B cell (primary cell): Measurements from ENCODE around the gene FOXN3. TPM values are rescaled to one million over a fixed set of nuclear protein-coding genes. Genes with fewer than 3 reads are reported as not detected.

ENCODE experiments used
- ATAC-seq: fragments of 200-7000 bp; cut with Tn5 transposase; one replicate; pipeline ENCODE4 v1.10.0; 2021; ENCODE audit warnings: low read depth, mild to moderate bottlenecking, moderate number of reproducible peaks, moderate library complexity
- CTCF ChIA-PET: fragments of 350-600 bp; sonication (Branson Sonifier 250); formaldehyde crosslinking; loops from one replicate; lab custom pipeline; 2021; ENCODE audit warnings: antibody characterized with exemption, inconsistent platforms; lab: Charles Lee
- POLR2A ChIA-PET: fragments of 350-600 bp; sonication (Branson Sonifier 250); formaldehyde crosslinking; loops from one replicate; lab custom pipeline; 2021; ENCODE audit warnings: antibody characterized with exemption; lab: Charles Lee
- DNase-seq: peaks from one replicate; pipeline ENCODE4 v3.0.0; 2013
- H2AFZ ChIP-seq: 2 replicates; pipeline ENCODE4 v1.6.1; 2012; ENCODE audit warnings: mild to moderate bottlenecking, low read depth, low read length; ENCODE audit not compliant: insufficient read depth, poor library complexity, severe bottlenecking
- H3K27ac ChIP-seq, 2 donors: 1 replicate in 1 of 2; 2 replicates in 1 of 2; pipeline ENCODE4 v1.5.1; 2012 to 2013; ENCODE audit warnings: low read length in 2 of 2, mild to moderate bottlenecking in 2 of 2, moderate library complexity in 1 of 2
- H3K27me3 ChIP-seq, 4 experiments: fragments of 200-600 bp in 1 of 4; sonication (generic) in 1 of 4; replicated peaks in 1 of 4; 1 replicate in 2 of 4; 2 replicates in 2 of 4; pipeline versions ENCODE4 v1.6.1 to v1.7.0; 2013 to 2016; ENCODE audit warnings: low read length in 3 of 4, mild to moderate bottlenecking in 2 of 4, mixed read lengths in 1 of 4, moderate library complexity in 1 of 4; ENCODE audit not compliant: insufficient read depth in 4 of 4, control insufficient read depth in 3 of 4; ENCODE audit errors: control extremely low read depth in 1 of 4
- H3K36me3 ChIP-seq, 2 experiments: replicated peaks in 1 of 2; 1 replicate in 1 of 2; 2 replicates in 1 of 2; pipeline versions ENCODE4 v1.6.1 to v1.7.1; 2013; ENCODE audit warnings: low read length in 1 of 2; ENCODE audit not compliant: insufficient read depth in 2 of 2, control insufficient read depth in 1 of 2; ENCODE audit errors: control extremely low read depth in 1 of 2, extremely low read depth in 1 of 2
- H3K4me1 ChIP-seq, 2 donors: fragments of 200-600 bp in 1 of 2; sonication (generic) in 1 of 2; 1 replicate in 1 of 2; 2 replicates in 1 of 2; pipeline versions ENCODE4 v1.5.1 to v1.6.1; 2013 to 2017; ENCODE audit warnings: low read length in 2 of 2; ENCODE audit not compliant: control insufficient read depth in 2 of 2, insufficient read depth in 2 of 2
- H3K4me2 ChIP-seq: replicated peaks from 2 replicates; pipeline ENCODE3; 2012; ENCODE audit warnings: mild to moderate bottlenecking, low read depth, low read length; ENCODE audit not compliant: poor library complexity, severe bottlenecking
- H3K4me3 ChIP-seq, 5 experiments: fragments of 200-600 bp in 1 of 5; sonication (generic) in 1 of 5; 1 replicate in 3 of 5; 2 replicates in 2 of 5; pipeline versions ENCODE4 v1.5.1 to v1.7.0; 2011 to 2016; ENCODE audit warnings: low read length in 4 of 5, mild to moderate bottlenecking in 4 of 5, low read depth in 2 of 5, control low read depth in 1 of 5, moderate library complexity in 1 of 5; ENCODE audit not compliant: insufficient read depth in 1 of 5; ENCODE audit errors: control extremely low read depth in 1 of 5, extremely low read depth in 1 of 5
- H3K79me2 ChIP-seq: fragments of 200-600 bp; sonication (generic); one replicate; pipeline ENCODE4 v1.6.0; 2016; ENCODE audit warnings: low read length; ENCODE audit not compliant: control insufficient read depth, insufficient read depth
- H3K9ac ChIP-seq: fragments of 200-600 bp; sonication (generic); 2 replicates; pipeline ENCODE4 v1.6.1; 2017; ENCODE audit warnings: mild to moderate bottlenecking, low read length, moderate library complexity
- H3K9me3 ChIP-seq, 3 donors: one replicate each; pipeline versions ENCODE4 v1.6.1 to v1.7.1; 2013; ENCODE audit warnings: low read length in 2 of 3; ENCODE audit not compliant: control insufficient read depth in 2 of 3, insufficient read depth in 1 of 3; ENCODE audit errors: control extremely low read depth in 1 of 3
- H4K20me1 ChIP-seq: 2 replicates; pipeline ENCODE4 v1.6.0; 2012; ENCODE audit warnings: mild to moderate bottlenecking, low read length; ENCODE audit not compliant: insufficient read depth, control insufficient read depth, poor library complexity, severe bottlenecking
- H3K27ac Mint-ChIP-seq: one replicate; pipeline ENCODE4 v1.8.0; 2021; ENCODE audit warnings: mixed read lengths
- H3K27me3 Mint-ChIP-seq: one replicate; pipeline ENCODE4 v1.8.0; 2021; ENCODE audit warnings: mixed read lengths
- H3K4me1 Mint-ChIP-seq: one replicate; pipeline ENCODE4 v1.8.0; 2021; ENCODE audit warnings: mixed read lengths
- H3K4me3 Mint-ChIP-seq: one replicate; pipeline ENCODE4 v1.8.0; 2021; ENCODE audit warnings: mixed read lengths
- H3K9me3 Mint-ChIP-seq: one replicate; pipeline ENCODE4 v1.8.0; 2022; ENCODE audit warnings: mixed read lengths; ENCODE audit not compliant: insufficient read depth
- EZH2 ChIP-seq: IDR thresholded peaks from 2 replicates; pipeline ENCODE4 v1.6.1; 2012; ENCODE audit warnings: borderline replicate concordance, low read depth, mild to moderate bottlenecking, moderate library complexity, low read length; ENCODE audit not compliant: insufficient read depth, poor library complexity, severe bottlenecking
- WGBS: methylation state at CpG from one replicate; pipeline ENCODE4 v1.1.5; 2013; ENCODE audit warnings: missing lambda C conversion rate; ENCODE audit not compliant: insufficient coverage; 5-methylcytosine and 5-hydroxymethylcytosine counted together
- intact Hi-C: fragments of 100-400 bp; cut with micrococcal nuclease; formaldehyde crosslinking; loops from one replicate; pipeline ENCODE4 v1.10.0; 2022
- polyA plus RNA-seq: library from polyadenylated mRNA; depleted of rRNA; stranded (reverse); fragments of >200 nt; gene quantifications from 2 replicates; pipeline ENCODE4 v1.2.3, GENCODE V29; 2012
- total RNA-seq, 2 donors: library from RNA; stranded (reverse); fragments of 120-200 nt in 1 of 2; gene quantifications; 1 replicate in 1 of 2; 2 replicates in 1 of 2; pipeline versions ENCODE4 v1.2.3 to v1.2.4, GENCODE V29; 2013 to 2022
- TF ChIP-seq, protein P1 (sequence below): fragments of 200-600 bp; IDR thresholded peaks from one replicate; pipeline ENCODE4 v1.8.0; 2022; ENCODE audit warnings: antibody characterized with exemption, mild to moderate bottlenecking

FOXN3 gene
- total and polyA plus RNA-seq, 2 donors (not counting 1 experiment from before 2014, with no cell fraction given), result 80.6 to 98.2 TPM

DNA sequence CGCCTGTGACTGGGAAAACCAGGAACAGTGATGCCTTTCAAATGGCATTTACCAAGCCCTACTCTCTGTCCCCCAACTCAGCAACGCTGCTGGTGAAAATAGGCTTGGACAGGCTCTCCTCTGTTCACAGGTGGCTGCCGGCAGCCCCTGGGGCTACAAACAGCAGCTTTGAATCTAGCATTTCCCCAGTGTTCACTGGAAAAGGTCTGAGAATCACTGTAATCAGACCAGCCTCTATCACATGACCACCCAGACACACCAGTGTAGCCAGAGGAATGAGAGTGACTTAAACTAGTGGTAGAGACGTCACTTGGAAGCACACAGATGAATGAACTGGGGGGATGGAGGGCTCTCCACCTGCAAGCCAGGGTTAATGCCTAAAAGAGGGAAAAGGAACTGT is 151.8 kb downstream of the FOXN3 start:
- no peak for DNase-seq
- no peak overlapping the region for H3K27ac ChIP-seq

DNA sequence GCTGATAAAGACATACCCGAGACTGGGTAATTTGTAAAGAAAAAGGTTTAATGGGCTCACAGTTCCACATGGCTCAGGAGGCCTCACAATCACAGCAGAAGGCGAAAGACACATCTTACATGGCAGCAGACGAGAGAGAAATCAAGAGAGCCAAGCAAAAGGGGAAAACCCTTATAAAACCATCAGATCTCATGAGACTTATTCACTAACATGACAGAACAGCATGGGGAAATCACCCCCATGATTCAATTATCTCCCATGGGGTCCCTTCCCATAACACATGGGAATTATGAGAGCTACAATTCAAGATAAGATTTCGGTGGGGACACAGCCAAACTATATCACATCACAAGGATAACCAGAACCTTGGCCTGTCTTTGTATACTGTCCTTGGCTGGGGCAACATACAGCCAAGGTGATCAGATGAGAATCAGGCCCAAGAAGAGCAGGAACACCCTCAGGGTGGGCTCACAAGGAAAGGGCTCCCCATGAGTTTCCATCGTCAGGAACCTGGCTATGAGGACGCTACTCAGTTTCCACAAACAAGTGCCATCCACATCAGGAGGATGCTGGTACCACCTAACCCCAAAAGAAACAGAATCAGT is 152.7 kb downstream of the FOXN3 start:
- CTCF ChIA-PET, result interaction anchor here (2.0 kb wide), 1 partner anchor 40 kb away, joined by 4 read pairs; no protein-coding TSS in a partner anchor
- peak overlapping the region; percentile 64 for H3K4me3 Mint-ChIP-seq

More for the DNA sequence above, 151.8 kb downstream of the FOXN3 start:
- no peaks in the 10 kb centered on the region for H3K27me3 Mint-ChIP-seq
- Histone ChIP-seq H3K4me3 (no peak overlapping the region), H3K4me1 (peaks cover 32 to 36% of the 10 kb centered on the region in 2 donors), H3K9ac (no peak overlapping the region), H3K9me3 (no peaks in the 10 kb centered on the region), H4K20me1 (peaks cover 17% of the 10 kb centered on the region), H3K27me3 (no peaks in the 10 kb centered on the region), H3K36me3 (peaks cover 1 to 14% of the 10 kb centered on the region in 2 experiments), H3K79me2 (peaks cover 99% of the 10 kb centered on the region), H3K4me2 (no peak overlapping the region), H2AFZ (no peak overlapping the region)
- TF ChIP-seq, protein P1, sequence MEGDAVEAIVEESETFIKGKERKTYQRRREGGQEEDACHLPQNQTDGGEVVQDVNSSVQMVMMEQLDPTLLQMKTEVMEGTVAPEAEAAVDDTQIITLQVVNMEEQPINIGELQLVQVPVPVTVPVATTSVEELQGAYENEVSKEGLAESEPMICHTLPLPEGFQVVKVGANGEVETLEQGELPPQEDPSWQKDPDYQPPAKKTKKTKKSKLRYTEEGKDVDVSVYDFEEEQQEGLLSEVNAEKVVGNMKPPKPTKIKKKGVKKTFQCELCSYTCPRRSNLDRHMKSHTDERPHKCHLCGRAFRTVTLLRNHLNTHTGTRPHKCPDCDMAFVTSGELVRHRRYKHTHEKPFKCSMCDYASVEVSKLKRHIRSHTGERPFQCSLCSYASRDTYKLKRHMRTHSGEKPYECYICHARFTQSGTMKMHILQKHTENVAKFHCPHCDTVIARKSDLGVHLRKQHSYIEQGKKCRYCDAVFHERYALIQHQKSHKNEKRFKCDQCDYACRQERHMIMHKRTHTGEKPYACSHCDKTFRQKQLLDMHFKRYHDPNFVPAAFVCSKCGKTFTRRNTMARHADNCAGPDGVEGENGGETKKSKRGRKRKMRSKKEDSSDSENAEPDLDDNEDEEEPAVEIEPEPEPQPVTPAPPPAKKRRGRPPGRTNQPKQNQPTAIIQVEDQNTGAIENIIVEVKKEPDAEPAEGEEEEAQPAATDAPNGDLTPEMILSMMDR, result no peak
- TF ChIP-seq EZH2, result no peak
- 100% methylated on average over 3 of the region's 4 CpGs for WGBS
- CTCF ChIA-PET, result interaction anchor here (1.1 to 2.0 kb wide), 3 partner anchors 9 to 151 kb away, joined by 3 to 4 read pairs (median 4); no protein-coding TSS in a partner anchor
- no peak overlapping the region for H3K4me3 Mint-ChIP-seq
- no peak overlapping the region for H3K27ac Mint-ChIP-seq
- intact Hi-C loops, result loop anchor here (2.0 kb wide), 1 partner anchor 38 kb away; no protein-coding TSS in a partner anchor
- no peak for ATAC-seq
- H3K9me3 Mint-ChIP-seq, result no peaks in the 10 kb centered on the region
- POLR2A ChIA-PET, result no interaction called here
- peaks cover 64% of the 10 kb centered on the region for H3K4me1 Mint-ChIP-seq

More for the DNA sequence above, 152.7 kb downstream of the FOXN3 start:
- Histone ChIP-seq H3K4me2 (peak overlapping the region; percentile 15), H3K4me3 (peak overlapping the region in 1 of 5 experiments; percentile 6), H3K79me2 (peaks cover 98% of the 10 kb centered on the region), H3K27ac (peak overlapping the region in 1 of 2 donors; percentile 44), H4K20me1 (peaks cover 21% of the 10 kb centered on the region), H3K9me3 (no peaks in the 10 kb centered on the region), H3K27me3 (no peaks in the 10 kb centered on the region), H3K4me1 (peaks cover 27 to 36% of the 10 kb centered on the region in 2 donors), H3K9ac (no peak overlapping the region), H2AFZ (no peak overlapping the region), H3K36me3 (peaks cover 1 to 14% of the 10 kb centered on the region in 2 experiments)
- peaks cover 58% of the 10 kb centered on the region for H3K4me1 Mint-ChIP-seq
- ATAC-seq (peak; percentile 87), DNase-seq (peak; percentile 66)
- TF ChIP-seq, protein P1, result no peak
- TF ChIP-seq EZH2, result no peak
- H3K9me3 Mint-ChIP-seq, result no peaks in the 10 kb centered on the region
- POLR2A ChIA-PET, result no interaction called here
- peak overlapping the region; percentile 56 for H3K27ac Mint-ChIP-seq
- 45% methylated on average over 5 of the region's 6 CpGs for WGBS
- intact Hi-C loops, result loop anchor here (2.0 kb wide), 1 partner anchor 39 kb away; no protein-coding TSS in a partner anchor
- H3K27me3 Mint-ChIP-seq, result no peaks in the 10 kb centered on the region
